Keratinocyte (primary cell): ENCODE results near the gene CHL1. TPM values are rescaled to one million over a fixed set of nuclear protein-coding genes. Genes with fewer than 3 reads are reported as not detected.

Experiments
- DNase-seq: peaks from one replicate; pipeline ENCODE4 v3.0.0-alpha.2; 2011; ENCODE audit warnings: low read depth, missing footprints, low spot score
- FAIRE-seq: peaks from 2 replicates; lab custom pipeline; 2011; peaks lifted over from hg19 to GRCh38; lab: Jason Lieb, UNC
- H2AFZ ChIP-seq: 2 replicates; pipeline ENCODE4 v1.6.0; 2012; ENCODE audit warnings: low read length, control low read depth, inconsistent platforms; ENCODE audit not compliant: control insufficient read depth
- H3K27ac ChIP-seq: 2 replicates; pipeline ENCODE4 v1.5.1; 2011; ENCODE audit warnings: low read length; ENCODE audit not compliant: control insufficient read depth, insufficient read depth
- H3K27me3 ChIP-seq: 3 replicates; pipeline ENCODE4 v1.6.0; 2011; ENCODE audit warnings: low read length; ENCODE audit not compliant: control insufficient read depth, insufficient read depth; ENCODE audit errors: extremely low read depth
- H3K36me3 ChIP-seq, 2 experiments: 2 replicates in 1 of 2; 3 replicates in 1 of 2; pipeline ENCODE4 v1.5.1; 2011; ENCODE audit warnings: low read length in 2 of 2, mild to moderate bottlenecking in 1 of 2; ENCODE audit not compliant: control insufficient read depth in 2 of 2, insufficient read depth in 2 of 2; ENCODE audit errors: extremely low read depth in 1 of 2
- H3K4me1 ChIP-seq: 3 replicates; pipeline ENCODE4 v1.5.1; 2011; ENCODE audit warnings: low read length; ENCODE audit not compliant: control insufficient read depth, insufficient read depth; ENCODE audit errors: extremely low read depth
- H3K4me2 ChIP-seq: 3 replicates; pipeline ENCODE4 v1.6.0; 2011; ENCODE audit warnings: low read depth, low read length; ENCODE audit not compliant: control insufficient read depth, insufficient read depth; ENCODE audit errors: extremely low read depth
- H3K4me3 ChIP-seq, 3 experiments: fragments of 200-600 bp in 1 of 3; sonication (generic) in 1 of 3; 2 replicates in 2 of 3; 3 replicates in 1 of 3; pipeline ENCODE4 v1.5.1; 2011 to 2016; ENCODE audit warnings: low read length in 3 of 3, mild to moderate bottlenecking in 3 of 3, control low read depth in 2 of 3, inconsistent platforms in 1 of 3, low read depth in 1 of 3, mixed read lengths in 1 of 3, mixed run types in 1 of 3, moderate library complexity in 1 of 3; ENCODE audit not compliant: control insufficient read depth in 2 of 3, insufficient read depth in 2 of 3; ENCODE audit errors: extremely low read depth in 1 of 3
- H3K79me2 ChIP-seq: 2 replicates; pipeline ENCODE4 v1.6.0; 2012; ENCODE audit warnings: low read length; ENCODE audit not compliant: control insufficient read depth, insufficient read depth
- H3K9ac ChIP-seq: 3 replicates; pipeline ENCODE4 v1.6.0; 2011; ENCODE audit warnings: low read length; ENCODE audit not compliant: control insufficient read depth, insufficient read depth; ENCODE audit errors: extremely low read depth
- H3K9me1 ChIP-seq: 3 replicates; pipeline ENCODE4 v1.6.0; 2011; ENCODE audit warnings: low read length; ENCODE audit not compliant: control insufficient read depth, insufficient read depth; ENCODE audit errors: extremely low read depth
- H3K9me3 ChIP-seq: 2 replicates; pipeline ENCODE4 v1.5.1; 2012; ENCODE audit warnings: low read depth, low read length; ENCODE audit not compliant: control insufficient read depth
- H4K20me1 ChIP-seq: 3 replicates; pipeline ENCODE4 v1.6.0; 2011; ENCODE audit warnings: low read length; ENCODE audit not compliant: control insufficient read depth, insufficient read depth; ENCODE audit errors: extremely low read depth
- CTCF ChIP-seq, 3 experiments: IDR thresholded peaks in 1 of 3; conservative IDR thresholded peaks in 1 of 3; optimal IDR thresholded peaks in 1 of 3; 2 replicates in 2 of 3; 3 replicates in 1 of 3; pipeline versions ENCODE3 to v1.5.1; 2011; ENCODE audit warnings: low read length in 3 of 3, mild to moderate bottlenecking in 3 of 3, moderate library complexity in 2 of 3, control low read depth in 1 of 3, inconsistent platforms in 1 of 3; ENCODE audit not compliant: insufficient read depth in 2 of 3; ENCODE audit errors: extremely low read depth in 1 of 3
- EZH2 ChIP-seq: IDR thresholded peaks from one replicate; pipeline ENCODE4 v1.6.1; 2012; ENCODE audit warnings: inconsistent platforms, mild to moderate bottlenecking, low read length, moderate library complexity
- dilution Hi-C: fragments of 300-500 bp; cut with MboI; formaldehyde crosslinking; loops from one replicate; pipeline ENCODE4 v1.7.0; 2020; ENCODE audit warnings: low sequenced_read_pairs; ENCODE audit not compliant: extremely low pct_ligation_motif_present
- polyA plus RNA-seq, 5 experiments: library from polyadenylated mRNA; depleted of rRNA in 3 of 5; stranded (reverse) in 3 of 5; stranded (forward) in 1 of 5; unstranded in 1 of 5; fragments of >200 nt; gene quantifications; 1 replicate in 1 of 5; 2 replicates in 3 of 5; 3 replicates in 1 of 5; pipeline versions ENCODE4 v1.2.1 to v1.2.3, GENCODE V29; 2011 to 2012; ENCODE audit warnings: missing spikeins in 2 of 5, low read depth in 1 of 5, low replicate concordance in 1 of 5

Gene CHL1
- polyA plus RNA-seq, 1 donor (not counting 4 experiments of a cell fraction or from before 2014, with no cell fraction given) = 0.04 TPM

DNA sequence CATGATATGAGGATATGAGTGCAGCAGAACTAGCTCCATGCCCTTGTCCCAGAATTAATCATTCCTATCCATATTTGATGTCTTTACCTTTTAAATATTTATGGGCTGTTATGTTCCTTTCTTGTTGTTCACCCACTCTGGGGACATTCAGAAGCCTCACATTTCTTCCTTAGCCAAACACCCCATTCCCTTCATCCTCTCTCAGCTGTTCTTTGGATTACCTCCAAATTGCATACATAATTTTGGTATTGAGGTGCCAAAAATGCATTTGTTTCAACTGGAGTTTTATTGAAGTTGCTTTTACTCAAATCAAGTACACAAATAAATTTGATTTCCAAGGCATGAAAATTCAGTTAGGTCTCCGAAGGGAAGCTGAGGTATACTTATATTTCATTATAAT is 51.4 kb downstream of the CHL1 start:
- Histone ChIP-seq H3K9me1 (no peaks in the 10 kb centered on the region), H3K9ac (no peak overlapping the region), H3K79me2 (no peaks in the 10 kb centered on the region), H3K36me3 (no peaks in the 10 kb centered on the region), H3K27me3 (no peaks in the 10 kb centered on the region), H4K20me1 (no peaks in the 10 kb centered on the region), H3K27ac (no peak overlapping the region), H3K4me2 (no peak overlapping the region), H2AFZ (no peak overlapping the region), H3K9me3 (no peaks in the 10 kb centered on the region), H3K4me3 (no peak overlapping the region), H3K4me1 (no peaks in the 10 kb centered on the region)
- dilution Hi-C loops = no loop called here
- TF ChIP-seq CTCF (optimal IDR thresholded peaks at IDR 0.05 in 1 of 3, IDR thresholded peaks at IDR 0.05 in 1 of 3, conservative IDR thresholded peaks at IDR 0.05 in 1 of 3; ENCODE audit: extremely low read depth in 1 of 3, insufficient read depth in 2 of 3, low read length in 3 of 3) = no peak
- TF ChIP-seq EZH2 = no peak
- FAIRE-seq = no peak
- DNase-seq = no peak

DNA sequence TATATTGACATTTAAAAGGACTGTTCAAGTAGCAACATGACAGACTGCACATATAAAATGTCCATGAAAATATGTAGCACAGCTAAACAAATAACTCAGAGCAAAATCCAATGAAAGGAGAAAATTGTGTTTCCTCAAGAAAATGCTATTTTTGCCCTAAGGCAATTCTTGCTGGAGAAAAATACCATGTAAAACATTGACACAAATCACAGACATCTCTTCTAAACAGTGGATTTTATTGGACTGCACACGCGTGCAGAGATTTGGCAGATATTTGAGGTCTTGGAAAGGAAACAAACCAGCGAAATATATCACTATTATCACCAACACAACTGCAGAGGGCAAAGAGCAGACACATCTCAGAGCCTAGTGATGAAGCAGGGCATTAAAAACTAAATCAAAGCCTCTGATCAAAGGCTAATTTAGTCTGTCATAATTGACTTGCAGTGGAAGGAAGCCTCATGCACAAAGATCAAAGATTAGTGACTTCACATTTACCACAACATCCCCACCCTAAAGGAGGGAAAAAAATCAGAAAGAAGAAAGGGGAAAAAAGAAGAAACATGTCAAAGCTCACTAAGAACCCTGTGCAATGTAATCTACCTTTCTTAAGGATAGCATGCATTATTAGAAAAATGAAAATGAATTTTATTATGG is 52.4 kb downstream of the CHL1 start:
- no peaks in the 10 kb centered on the region for H3K79me2 ChIP-seq
- no peak overlapping the region for H2AFZ ChIP-seq
- H3K4me2 ChIP-seq = no peak overlapping the region
- TF ChIP-seq CTCF (optimal IDR thresholded peaks at IDR 0.05 in 1 of 3, IDR thresholded peaks at IDR 0.05 in 1 of 3, conservative IDR thresholded peaks at IDR 0.05 in 1 of 3; ENCODE audit: extremely low read depth in 1 of 3, insufficient read depth in 2 of 3, low read length in 3 of 3) = no peak
- no peak for TF ChIP-seq EZH2
- H3K9me1 ChIP-seq = no peaks in the 10 kb centered on the region
- DNase-seq (no peak), FAIRE-seq (no peak)
- dilution Hi-C loops = no loop called here
- no peak overlapping the region for H3K9ac ChIP-seq
- no peak overlapping the region for H3K4me3 ChIP-seq
- no peaks in the 10 kb centered on the region for H4K20me1 ChIP-seq
- H3K27ac ChIP-seq = no peak overlapping the region
- H3K4me1 ChIP-seq = no peaks in the 10 kb centered on the region
- no peaks in the 10 kb centered on the region for H3K9me3 ChIP-seq
- no peaks in the 10 kb centered on the region for H3K27me3 ChIP-seq
- H3K36me3 ChIP-seq = no peaks in the 10 kb centered on the region
